Neural cell (in vitro differentiated cells): ENCODE data around the gene ABHD12. TPM values are rescaled to one million over a fixed set of nuclear protein-coding genes. Genes with fewer than 3 reads are reported as not detected.

Source experiments
- H2AFZ ChIP-seq: fragments of 200-600, 300-800 bp; sonication (generic), shearing (Covaris generic); 2 replicates; pipeline ENCODE4 v1.6.0; 2014; ENCODE audit warnings: low read depth, mild to moderate bottlenecking, antibody characterized with exemption, low read length, moderate library complexity
- H3F3A ChIP-seq: fragments of 200-600 bp; shearing (Covaris generic); 2 replicates; pipeline ENCODE4 v1.6.1; 2016; ENCODE audit warnings: mild to moderate bottlenecking, moderate library complexity, mixed read lengths, antibody characterized with exemption, low read length; ENCODE audit not compliant: insufficient read depth, poor library complexity, severe bottlenecking
- H3K27ac ChIP-seq: fragments of 200-600, 300-800 bp; sonication (generic), shearing (Covaris generic); 2 replicates; pipeline ENCODE4 v1.5.1; 2014; ENCODE audit warnings: mild to moderate bottlenecking, low read length, moderate library complexity
- H3K27me3 ChIP-seq: fragments of 300-800, 200-600 bp; sonication (generic), shearing (Covaris generic); 2 replicates; pipeline ENCODE4 v1.6.0; 2014; ENCODE audit warnings: mild to moderate bottlenecking, low read depth, low read length, moderate library complexity; ENCODE audit not compliant: insufficient read depth
- H3K36me3 ChIP-seq: fragments of 300-800, 200-600 bp; sonication (generic), shearing (Covaris generic); 2 replicates; pipeline ENCODE4 v1.5.1; 2014; ENCODE audit warnings: mild to moderate bottlenecking, antibody characterized with exemption, low read length, moderate library complexity; ENCODE audit not compliant: insufficient read depth
- H3K4me2 ChIP-seq: fragments of 300-800, 200-600 bp; sonication (generic), shearing (Covaris generic); 2 replicates; pipeline ENCODE4 v1.6.0; 2014; ENCODE audit warnings: mild to moderate bottlenecking, low read length
- H3K4me3 ChIP-seq: fragments of 300-800, 200-600 bp; sonication (generic), shearing (Covaris generic); 2 replicates; pipeline ENCODE4 v1.5.1; 2014; ENCODE audit warnings: mild to moderate bottlenecking, low read length, moderate library complexity
- H3K79me2 ChIP-seq: fragments of 200-600 bp; shearing (Covaris generic); replicated peaks from 2 replicates; pipeline ENCODE4 v1.6.0; 2014; ENCODE audit warnings: mild to moderate bottlenecking, low read length, moderate library complexity; ENCODE audit not compliant: insufficient read depth
- H3K9ac ChIP-seq: fragments of 300-800, 200-600 bp; sonication (generic), shearing (Covaris generic); 2 replicates; pipeline ENCODE4 v1.6.1; 2016; ENCODE audit warnings: mild to moderate bottlenecking, low read length, mixed read lengths
- H3K9me2 ChIP-seq: fragments of 200-600 bp; shearing (Covaris generic); 2 replicates; pipeline ENCODE4 v1.6.1; 2016; ENCODE audit warnings: mild to moderate bottlenecking, low read length, mixed read lengths; ENCODE audit not compliant: insufficient read depth
- H3K9me3 ChIP-seq: fragments of 200-600, 300-800 bp; sonication (generic), shearing (Covaris generic); 2 replicates; pipeline ENCODE4 v1.6.1; 2016; ENCODE audit warnings: mild to moderate bottlenecking, mixed run types, low read length, moderate library complexity, mixed read lengths
- H4K20me1 ChIP-seq: fragments of 200-600 bp; shearing (Covaris generic); 2 replicates; pipeline ENCODE4 v1.6.1; 2016; ENCODE audit warnings: mild to moderate bottlenecking, mixed run types; ENCODE audit not compliant: insufficient read depth
- CTCF ChIP-seq: fragments of 450-650 bp; IDR thresholded peaks from 2 replicates; pipeline ENCODE4 v1.5.1; 2014; ENCODE audit warnings: antibody characterized with exemption, mild to moderate bottlenecking, moderate library complexity; ENCODE audit not compliant: poor library complexity, severe bottlenecking
- EP300 ChIP-seq: fragments of 450-650 bp; conservative IDR thresholded peaks from 2 replicates; pipeline ENCODE4 v1.6.1; 2014; ENCODE audit warnings: antibody characterized with exemption, mild to moderate bottlenecking, moderate library complexity; ENCODE audit not compliant: poor library complexity, severe bottlenecking
- EZH2 ChIP-seq: fragments of 200-600, 300-800 bp; shearing (Covaris generic), sonication (generic); IDR thresholded peaks from 2 replicates; pipeline ENCODE4 v1.6.1; 2014; ENCODE audit warnings: antibody characterized with exemption, low read length, borderline replicate concordance, mild to moderate bottlenecking; ENCODE audit not compliant: insufficient read depth, poor library complexity, severe bottlenecking
- MXI1 ChIP-seq: fragments of 450-650 bp; conservative IDR thresholded peaks from 2 replicates; pipeline ENCODE4 v1.6.1; 2014; ENCODE audit warnings: antibody characterized with exemption, mild to moderate bottlenecking; ENCODE audit not compliant: poor library complexity, severe bottlenecking
- POLR2AphosphoS5 ChIP-seq: IDR thresholded peaks from 2 replicates; pipeline ENCODE4 v1.6.1; 2012
- RAD21 ChIP-seq: fragments of 450-650 bp; conservative IDR thresholded peaks from 2 replicates; pipeline ENCODE4 v1.6.1; 2014; ENCODE audit warnings: antibody characterized with exemption, mild to moderate bottlenecking, moderate library complexity
- REST ChIP-seq: IDR thresholded peaks from 2 replicates; pipeline ENCODE4 v1.6.1; 2012; ENCODE audit warnings: borderline replicate concordance
- SMC3 ChIP-seq: fragments of 450-650 bp; conservative IDR thresholded peaks from 2 replicates; pipeline ENCODE4 v1.6.1; 2014; ENCODE audit warnings: antibody characterized with exemption, mild to moderate bottlenecking, moderate library complexity; ENCODE audit not compliant: poor library complexity
- TAF1 ChIP-seq: IDR thresholded peaks from 2 replicates; pipeline ENCODE4 v1.6.1; 2012; ENCODE audit warnings: low read depth
- polyA plus RNA-seq: library from polyadenylated mRNA; depleted of rRNA; stranded (reverse); fragments of >200 nt; gene quantifications from 2 replicates; pipeline ENCODE4 v1.2.3, GENCODE V29; 2014

ABHD12 gene
- polyA plus RNA-seq, 1 donor from 2014 or later: 32.3 TPM

GRCh38 chr20:25295386-25296093 is 95.1 kb downstream of the ABHD12 start:
- no peaks in the 10 kb centered on the region for H3K27me3 ChIP-seq
- H3K4me2 ChIP-seq: no peak overlapping the region
- no peak overlapping the region for H3K9ac ChIP-seq
- TF ChIP-seq POLR2AphosphoS5: no peak
- no peak for TF ChIP-seq CTCF
- TF ChIP-seq RAD21: no peak
- TF ChIP-seq MXI1: no peak
- TF ChIP-seq SMC3: no peak
- no peak for TF ChIP-seq EZH2
- TF ChIP-seq EP300: no peak
- H3K9me3 ChIP-seq: no peaks in the 10 kb centered on the region
- no peak overlapping the region for H3K4me3 ChIP-seq
- H3K9me2 ChIP-seq: no peaks in the 10 kb centered on the region
- no peak overlapping the region for H3K27ac ChIP-seq
- no peak overlapping the region for H2AFZ ChIP-seq
- H3K79me2 ChIP-seq: no peaks in the 10 kb centered on the region
- no peaks in the 10 kb centered on the region for H3F3A ChIP-seq
- no peaks in the 10 kb centered on the region for H3K36me3 ChIP-seq
- no peaks in the 10 kb centered on the region for H4K20me1 ChIP-seq

GRCh38 chr20:25294459-25295385 is 95.9 kb downstream of the ABHD12 start:
- Histone ChIP-seq H3K79me2 (no peaks in the 10 kb centered on the region), H3K27ac (no peak overlapping the region), H3F3A (no peaks in the 10 kb centered on the region), H3K9ac (no peak overlapping the region), H2AFZ (no peak overlapping the region), H3K36me3 (no peaks in the 10 kb centered on the region), H3K4me2 (no peak overlapping the region), H3K4me3 (no peak overlapping the region), H3K9me2 (no peaks in the 10 kb centered on the region), H4K20me1 (no peaks in the 10 kb centered on the region), H3K27me3 (no peaks in the 10 kb centered on the region), H3K9me3 (no peaks in the 10 kb centered on the region)
- TF ChIP-seq MXI1: no peak
- peak; percentile 41 for TF ChIP-seq RAD21
- no peak for TF ChIP-seq TAF1
- no peak for TF ChIP-seq REST
- TF ChIP-seq SMC3: peak; percentile 46
- no peak for TF ChIP-seq EZH2
- TF ChIP-seq CTCF: peak; percentile 57
- no peak for TF ChIP-seq POLR2AphosphoS5
- no peak for TF ChIP-seq EP300
